ENCODE measurements around the gene CBR4. TPM values are rescaled to one million over a fixed set of nuclear protein-coding genes. Genes with fewer than 3 reads are reported as not detected.
"Not testable (repeated sequence)": the region's sequence is repeated elsewhere in the genome, so short reads cannot be mapped to it uniquely, and the experiment has no call there.

Gene CBR4
- total RNA-seq, 1 experiment from 2014 or later, result 10.7 TPM

- peak; percentile 75 for DNase-seq (ENCODE audit: low spot score)
Observed at GRCh38 chr4:168993714-168994510, 16.1 kb downstream of the CBR4 start.

- DNase-seq (ENCODE audit: low spot score), result not testable (repeated sequence)
Observed at GRCh38 chr4:168992952-168993482, 17.0 kb downstream of the CBR4 start.

GRCh38 chr4:168981942-168982341, 28.1 kb downstream of the CBR4 start:
- no peak for DNase-seq (ENCODE audit: low spot score)

- DNase-seq (ENCODE audit: low spot score), result no peak
Observed at GRCh38 chr4:168981460-168981859, 28.6 kb downstream of the CBR4 start.

GRCh38 chr4:168979338-168979737, 30.7 kb downstream of the CBR4 start:
- DNase-seq (ENCODE audit: low spot score), result no peak

- DNase-seq (ENCODE audit: low spot score), result no peak
Observed at GRCh38 chr4:168978001-168978700, 31.9 kb downstream of the CBR4 start.

GRCh38 chr4:168972596-168972995, 37.5 kb downstream of the CBR4 start:
- no peak for DNase-seq (ENCODE audit: low spot score)

- DNase-seq (ENCODE audit: low spot score), result no peak
Observed at GRCh38 chr4:168960716-168961115, 49.3 kb downstream of the CBR4 start.

GRCh38 chr4:168955674-168956073, 54.4 kb downstream of the CBR4 start:
- no peak for DNase-seq (ENCODE audit: low spot score)

GRCh38 chr4:168952821-168953246, 57.2 kb downstream of the CBR4 start:
- not testable (repeated sequence) for DNase-seq (ENCODE audit: low spot score)

GRCh38 chr4:168945291-168945690, 64.8 kb downstream of the CBR4 start:
- no peak for DNase-seq (ENCODE audit: low spot score)

- DNase-seq (ENCODE audit: low spot score), result no peak
Observed at GRCh38 chr4:168942985-168943384, 67.1 kb downstream of the CBR4 start.
